Measurements from ENCODE around the gene COMMD3.

- TF ChIP-seq YY1 (IDR thresholded peaks at IDR 0.05; ENCODE audit: insufficient read depth, insufficient read length) (no peak), ZNF274 (IDR thresholded peaks at IDR 0.05; ENCODE audit: low read depth, low read length) (no peak), SUZ12 (IDR thresholded peaks at IDR 0.05; ENCODE audit: extremely low read depth, insufficient read depth, insufficient read length) (no peak)
Measured at GRCh38 chr10:22339761-22340328, 23.7 kb downstream of the COMMD3 start.
